Activated CD8-positive, alpha-beta memory T cell treated with anti-CD3 and anti-CD28 coated beads for 24 hours (primary cell): ENCODE data around the gene FKBP3.
A peak's percentile ranks its signal among the peaks of the same experiment; 100 is the strongest.
"Not testable (repeated sequence)": the region's sequence is repeated elsewhere in the genome, so short reads cannot be mapped to it uniquely, and the experiment has no call there.

ENCODE experiments used
- DNase-seq: peaks from one replicate; pipeline ENCODE4 v3.0.0-alpha.2; 2020

The FKBP3 gene

DNA sequence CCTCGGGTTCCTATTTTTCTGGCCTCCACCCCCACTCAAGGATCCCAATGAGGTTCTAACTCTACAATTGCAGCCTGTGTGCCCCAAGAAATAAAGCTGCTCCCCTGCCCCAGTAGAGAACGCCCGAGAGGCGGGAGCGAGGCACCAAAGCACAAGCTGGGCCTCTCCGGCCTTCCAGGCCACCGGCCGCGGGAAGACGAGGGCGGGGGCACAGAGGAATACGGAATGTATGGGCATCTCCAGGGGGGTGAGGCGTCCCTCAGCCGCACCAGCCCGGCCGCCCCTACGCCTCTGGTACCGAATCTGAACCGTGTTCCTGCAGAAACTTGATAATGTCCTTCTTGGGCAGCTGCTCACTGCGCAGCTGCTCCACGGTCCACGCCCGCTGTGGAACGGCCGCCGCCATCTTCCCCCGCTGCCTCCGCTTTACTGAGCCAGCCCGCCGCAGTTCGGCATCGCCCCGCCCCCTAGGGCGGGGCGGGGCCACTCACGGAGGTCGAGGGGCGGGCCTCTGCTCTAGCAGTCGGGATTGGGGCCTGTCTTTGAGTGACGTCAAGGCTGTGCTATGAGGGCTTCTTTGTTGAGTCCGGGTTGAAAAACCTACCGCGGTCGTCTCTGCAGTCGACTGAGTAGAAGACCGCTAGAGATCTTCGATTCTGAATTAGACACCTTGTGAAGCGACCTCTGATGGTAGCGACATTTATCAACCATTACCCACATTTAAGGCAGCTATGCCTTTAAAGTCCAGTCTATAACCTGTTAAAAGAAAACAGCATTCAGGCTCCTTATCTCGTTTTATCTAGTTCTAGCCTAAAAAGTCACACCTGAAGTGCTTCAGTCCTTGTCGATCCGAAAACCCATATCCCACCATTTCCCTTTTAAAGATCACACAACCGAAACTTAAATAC, at the start of gene FKBP3:
TSS of gene FKBP3 (minus strand) at position 431 of the 908 bp plus-strand sequence. CDS start at position 406, 25 bp downstream.
- DNase-seq = peak; percentile 96

DNA sequence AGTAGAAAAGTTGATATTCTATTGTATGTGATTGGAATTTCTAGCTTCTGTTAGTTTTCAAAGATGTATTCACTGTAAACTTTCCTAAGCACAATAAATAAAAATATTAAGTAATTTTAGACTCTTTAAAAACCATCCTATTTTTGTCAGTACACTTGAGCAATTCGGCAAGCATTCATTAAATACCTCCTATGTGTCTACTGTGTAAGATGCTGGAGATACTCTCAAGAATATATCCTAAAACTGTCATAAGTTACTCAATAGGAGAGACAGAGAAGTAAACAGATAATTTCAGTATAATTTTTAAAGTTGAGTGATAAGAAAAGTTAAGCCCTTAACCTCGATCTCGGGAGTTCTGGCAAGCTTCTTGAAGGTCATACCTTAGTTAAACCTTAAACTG, 47.5 kb upstream of the FKBP3 start:
- no peak for DNase-seq

DNA sequence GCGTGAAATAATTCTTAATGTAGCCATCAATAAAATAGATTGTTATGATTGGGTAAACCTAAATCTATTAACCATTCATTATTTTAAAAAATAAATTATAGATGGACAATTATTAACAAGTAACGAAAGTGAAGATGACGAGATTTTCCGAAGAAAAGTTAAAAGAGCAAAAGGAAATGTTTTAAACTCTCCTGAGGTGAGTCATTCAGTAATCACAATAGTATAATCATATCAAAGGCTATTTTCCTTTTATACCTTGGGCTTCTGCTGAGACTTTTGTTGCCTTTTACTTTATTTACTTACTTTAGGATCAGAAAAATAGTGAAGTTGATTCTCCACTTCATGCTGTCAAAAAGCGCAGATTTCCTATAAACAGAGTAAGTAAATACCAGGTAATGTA, 47.0 kb upstream of the FKBP3 start:
- no peak for DNase-seq

DNA sequence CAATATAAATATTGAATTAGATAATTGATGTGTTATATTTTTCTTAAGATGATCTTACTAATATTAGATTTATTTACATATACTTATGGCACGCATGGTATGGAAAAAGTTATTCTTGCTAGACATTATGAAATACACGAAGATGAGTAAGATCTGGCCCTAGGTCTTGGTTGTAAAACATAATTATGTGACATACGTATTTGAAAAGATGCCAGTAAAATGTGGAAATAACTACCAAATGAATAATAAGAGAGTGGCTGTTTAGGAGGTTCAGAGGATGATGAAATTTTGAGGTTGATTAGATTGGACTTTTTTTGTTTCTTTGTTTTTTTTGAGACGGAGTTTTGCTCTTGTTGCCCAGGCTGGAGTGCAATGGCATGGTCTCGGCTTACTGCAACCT, 42.8 kb upstream of the FKBP3 start:
- no peak for DNase-seq

DNA sequence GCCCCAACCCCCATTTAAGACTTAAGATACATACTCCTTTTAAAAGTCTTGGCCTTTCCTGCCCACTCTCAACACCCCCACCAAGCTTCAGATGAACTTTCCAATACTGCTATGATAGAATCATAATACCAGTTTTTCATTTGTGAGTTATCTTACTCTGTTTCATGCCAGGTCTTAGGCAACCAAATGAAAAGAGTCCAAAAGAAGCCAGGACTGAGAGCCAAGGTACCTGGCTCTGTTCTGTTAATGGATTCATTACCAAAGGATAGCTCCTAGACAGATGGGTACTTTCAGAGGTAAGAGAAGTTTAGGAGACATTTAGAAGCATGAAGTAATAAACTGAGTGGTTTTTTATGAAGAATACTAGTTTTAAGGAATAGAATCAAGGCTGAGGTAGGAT, 35.6 kb upstream of the FKBP3 start:
- no peak for DNase-seq

DNA sequence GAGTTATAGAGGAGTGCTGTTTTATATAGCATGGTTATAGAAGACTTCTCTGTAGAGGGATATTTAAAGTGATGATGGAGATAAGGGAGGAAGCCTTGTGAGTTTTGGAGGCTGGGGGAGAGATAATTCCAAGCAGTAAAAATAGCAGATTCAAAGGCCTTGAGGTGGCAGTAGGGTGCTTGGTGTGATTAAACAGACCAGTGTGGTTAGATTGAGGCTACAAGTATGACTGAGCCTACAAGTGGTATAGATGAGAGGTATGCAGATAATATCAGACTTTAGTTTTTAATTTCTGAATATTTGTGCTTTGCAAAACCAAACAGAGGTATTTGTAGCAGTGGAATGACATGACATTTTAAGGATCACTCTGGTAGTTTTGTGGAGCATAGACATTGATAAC, 21.8 kb upstream of the FKBP3 start:
- DNase-seq = no peak

DNA sequence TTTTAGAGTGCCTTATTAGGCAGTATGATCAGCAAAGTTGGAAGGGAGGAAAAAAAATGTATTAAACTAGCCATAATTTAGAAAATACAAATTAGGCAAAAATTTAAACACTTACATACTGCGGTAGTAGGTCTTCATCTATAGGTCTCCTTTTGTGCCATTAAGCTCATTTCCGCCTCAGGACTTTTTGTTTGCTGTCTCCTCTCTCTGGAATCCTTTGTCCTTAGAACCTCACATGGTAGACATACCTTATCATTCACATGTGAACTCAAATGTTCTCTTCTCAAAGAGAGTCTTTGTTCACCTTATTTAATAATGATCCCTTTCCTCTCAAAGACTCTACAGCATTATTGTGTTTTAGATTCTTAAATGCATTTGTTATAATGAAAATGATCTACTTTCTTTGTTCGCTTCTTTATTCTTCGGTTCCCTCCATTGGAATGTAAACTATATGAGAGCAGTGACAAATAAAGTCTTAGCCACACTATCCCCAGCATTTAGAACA, 16.2 kb upstream of the FKBP3 start:
- no peak for DNase-seq

DNA sequence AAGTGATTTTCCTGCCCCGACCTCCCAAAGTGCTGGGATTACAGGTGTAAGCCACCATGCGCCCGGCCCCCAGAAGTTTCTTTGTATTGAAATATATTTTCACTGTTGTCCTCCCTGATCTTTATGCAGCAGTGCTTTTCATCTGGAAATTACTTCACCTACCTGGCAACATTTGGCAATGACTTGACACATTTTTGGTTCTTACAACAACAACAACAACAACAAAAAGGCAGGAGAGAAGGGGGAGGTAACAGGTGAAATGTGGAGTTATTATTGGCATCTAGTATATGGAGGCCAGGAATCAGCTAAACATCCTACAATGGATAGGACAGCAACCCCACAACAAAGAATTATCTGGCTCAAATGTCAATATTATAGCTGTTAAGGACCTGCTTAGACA, 15.3 kb upstream of the FKBP3 start:
- no peak for DNase-seq

DNA sequence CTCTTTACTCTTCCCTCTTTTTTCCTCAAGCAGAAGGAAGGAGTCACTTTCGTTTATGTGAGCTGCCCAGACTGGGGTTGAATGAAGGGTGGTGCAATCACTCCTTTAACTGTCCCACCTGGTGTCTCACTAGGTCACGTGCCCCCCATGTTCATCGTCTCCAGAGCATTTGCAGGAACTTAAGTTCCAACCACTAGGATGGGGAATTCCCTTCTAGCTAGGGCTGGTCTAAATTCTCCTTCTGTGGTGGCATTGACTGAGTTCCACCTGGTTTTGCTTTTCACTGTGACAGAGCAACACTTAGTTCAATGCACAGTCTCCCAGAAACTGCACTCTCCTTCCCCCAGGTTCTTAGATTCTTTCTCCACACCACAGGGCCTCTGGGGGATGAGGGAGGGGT, 10.9 kb upstream of the FKBP3 start:
- DNase-seq = no peak

DNA sequence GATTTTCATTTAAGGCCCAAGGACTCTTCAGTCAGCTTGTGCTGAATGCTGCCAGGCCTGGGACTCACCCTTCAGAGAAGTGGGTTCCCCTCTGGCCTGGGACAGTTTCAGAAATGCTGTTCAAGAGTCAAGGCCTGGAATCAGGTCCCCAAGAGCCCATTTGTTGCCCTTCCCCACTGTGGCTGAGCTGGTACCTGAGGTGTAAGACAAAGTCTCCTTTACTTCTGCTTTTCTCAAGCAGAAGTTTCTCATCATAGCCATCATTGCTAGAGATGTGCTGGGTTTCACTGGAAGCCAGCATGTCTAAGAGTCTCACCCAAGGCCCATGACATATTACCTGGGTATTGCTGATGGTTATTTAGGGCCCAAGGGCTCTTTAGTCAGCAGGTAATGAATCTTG, 10.4 kb upstream of the FKBP3 start:
- no peak for DNase-seq

DNA sequence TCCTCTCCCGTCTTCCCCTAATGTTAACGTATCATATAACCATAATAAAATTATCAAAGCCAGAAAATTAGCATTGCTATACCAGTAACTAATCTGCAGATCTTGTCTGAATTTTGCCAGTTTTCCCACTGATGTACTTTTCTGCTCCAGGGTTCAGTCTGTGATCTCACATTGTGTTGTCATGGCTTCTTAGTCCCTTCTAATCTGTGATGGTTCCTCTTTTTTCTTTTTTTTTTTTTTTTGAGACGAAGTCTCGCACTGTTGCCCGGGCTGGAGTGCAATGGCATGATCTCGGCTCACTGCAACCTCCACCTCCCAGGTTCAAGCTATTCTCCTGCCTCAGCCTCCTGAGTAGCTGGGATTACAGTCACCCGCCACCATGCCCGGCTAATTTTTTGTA, 7.8 kb upstream of the FKBP3 start:
- DNase-seq = not testable (repeated sequence)

DNA sequence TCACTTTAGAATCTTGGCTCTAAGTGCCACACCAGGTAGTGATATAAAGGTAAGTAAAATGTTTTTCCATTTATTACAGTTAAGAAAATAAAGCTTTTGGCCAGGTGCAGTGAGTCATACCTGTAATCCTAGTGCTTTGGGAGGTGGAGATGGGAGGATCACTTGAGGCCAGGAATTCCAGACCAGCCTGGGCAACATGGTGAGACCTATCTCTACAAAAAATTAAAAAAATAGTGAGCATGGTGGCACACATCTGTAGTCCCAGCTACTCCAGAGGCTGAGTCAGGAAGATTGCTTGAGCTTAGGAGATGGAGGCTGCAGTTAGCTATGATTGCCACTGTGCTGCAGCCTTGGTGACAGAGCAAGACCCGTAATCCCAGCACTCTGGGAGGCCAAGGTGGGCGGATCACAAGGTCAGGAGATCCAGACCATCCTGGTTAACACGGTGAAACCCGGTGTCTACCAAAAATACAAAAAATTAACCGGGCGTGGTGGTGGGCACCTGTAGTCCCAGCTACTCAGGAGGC, 6.4 kb upstream of the FKBP3 start:
- DNase-seq = no peak

DNA sequence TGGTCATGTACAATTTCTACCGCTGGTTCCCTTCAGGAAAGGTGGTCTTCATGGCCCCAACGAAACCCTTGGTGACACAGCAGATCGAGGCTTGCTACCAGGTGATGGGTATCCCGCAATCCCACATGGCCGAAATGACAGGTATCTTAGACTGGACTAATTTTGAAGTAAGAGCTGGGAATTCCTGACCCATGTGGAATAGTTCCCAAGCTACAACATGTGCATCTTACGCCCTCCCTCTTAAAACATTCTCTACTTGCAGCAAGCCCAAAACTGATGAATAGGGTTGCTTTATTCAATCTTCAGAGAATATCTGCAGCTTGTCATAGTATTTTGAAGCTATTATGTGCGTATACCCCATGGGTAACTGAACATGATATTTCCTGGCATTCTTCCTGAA, 2.1 kb upstream of the FKBP3 start:
- no peak for DNase-seq

DNA sequence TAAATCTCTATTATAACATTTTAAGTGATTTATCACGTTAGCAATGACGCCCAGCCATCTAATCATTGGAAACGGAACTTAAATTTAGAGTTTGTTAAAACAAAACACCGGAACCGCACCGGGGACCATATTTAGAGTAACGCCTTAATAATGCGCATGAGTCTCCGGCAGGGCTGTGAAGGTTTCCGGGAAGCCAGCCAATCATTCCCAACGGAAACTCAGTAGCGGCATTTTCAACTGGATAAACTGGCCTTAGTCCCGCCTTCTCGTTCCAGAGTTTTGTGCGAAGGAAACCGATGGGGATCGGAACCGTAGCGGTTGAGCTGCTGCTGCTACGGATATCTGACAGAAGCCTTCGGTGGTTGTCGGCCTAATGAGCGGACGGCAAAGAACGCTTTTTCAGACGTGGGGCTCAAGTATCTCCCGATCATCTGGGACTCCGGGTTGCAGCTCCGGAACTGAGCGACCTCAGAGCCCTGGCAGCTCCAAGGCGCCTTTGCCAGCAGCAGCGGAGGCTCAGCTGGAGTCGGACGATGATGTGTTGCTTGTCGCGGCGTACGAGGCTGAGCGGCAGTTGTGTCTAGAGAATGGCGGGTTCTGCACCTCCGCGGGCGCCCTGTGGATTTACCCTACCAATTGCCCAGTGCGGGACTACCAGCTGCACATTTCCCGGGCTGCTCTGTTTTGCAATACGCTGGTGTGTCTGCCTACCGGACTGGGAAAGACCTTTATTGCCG, 1.5 kb upstream of the FKBP3 start, which contains the start of gene FANCM:
TSS of gene FANCM (plus strand) at position 272 of the 737 bp plus-strand sequence. CDS start at position 374, 102 bp downstream.
- peak; percentile 88 for DNase-seq

DNA sequence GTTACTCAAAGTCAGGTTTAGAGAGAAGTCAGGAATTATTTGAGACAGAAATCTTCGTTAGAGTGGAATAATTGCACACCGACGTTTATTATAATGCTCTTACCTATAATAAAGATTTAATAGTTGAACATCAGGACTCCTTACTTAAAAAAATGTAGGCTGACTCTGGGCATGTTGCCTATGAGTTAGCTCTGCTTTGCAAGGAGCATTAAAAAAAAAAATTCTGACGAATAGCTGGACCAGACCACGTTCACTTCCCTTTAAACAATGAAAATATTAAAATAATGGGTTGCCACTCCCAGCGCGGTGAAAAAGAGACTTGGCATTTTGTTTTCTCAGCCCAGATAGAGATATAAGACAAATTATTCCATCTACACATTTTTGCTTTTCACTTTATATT, 875 bp upstream of the FKBP3 start:
- no peak for DNase-seq

DNA sequence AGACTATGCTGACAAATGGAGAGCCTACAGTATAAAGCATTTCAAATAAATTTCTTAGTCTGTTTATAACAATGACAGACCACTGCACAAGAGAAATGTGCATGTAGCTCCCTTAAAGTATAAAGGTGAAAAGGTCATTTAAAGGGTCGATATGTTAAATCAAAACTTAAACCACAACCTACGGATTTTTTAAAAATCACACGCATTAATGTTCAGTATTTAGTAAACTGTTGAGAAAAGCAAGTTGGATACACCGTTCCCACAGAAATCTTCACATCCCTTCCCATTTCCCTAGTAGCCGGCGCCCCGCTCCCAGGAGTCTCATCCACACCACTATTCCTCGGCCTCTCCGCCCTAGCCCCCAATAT, 614 bp downstream of the FKBP3 start:
- DNase-seq = no peak

DNA sequence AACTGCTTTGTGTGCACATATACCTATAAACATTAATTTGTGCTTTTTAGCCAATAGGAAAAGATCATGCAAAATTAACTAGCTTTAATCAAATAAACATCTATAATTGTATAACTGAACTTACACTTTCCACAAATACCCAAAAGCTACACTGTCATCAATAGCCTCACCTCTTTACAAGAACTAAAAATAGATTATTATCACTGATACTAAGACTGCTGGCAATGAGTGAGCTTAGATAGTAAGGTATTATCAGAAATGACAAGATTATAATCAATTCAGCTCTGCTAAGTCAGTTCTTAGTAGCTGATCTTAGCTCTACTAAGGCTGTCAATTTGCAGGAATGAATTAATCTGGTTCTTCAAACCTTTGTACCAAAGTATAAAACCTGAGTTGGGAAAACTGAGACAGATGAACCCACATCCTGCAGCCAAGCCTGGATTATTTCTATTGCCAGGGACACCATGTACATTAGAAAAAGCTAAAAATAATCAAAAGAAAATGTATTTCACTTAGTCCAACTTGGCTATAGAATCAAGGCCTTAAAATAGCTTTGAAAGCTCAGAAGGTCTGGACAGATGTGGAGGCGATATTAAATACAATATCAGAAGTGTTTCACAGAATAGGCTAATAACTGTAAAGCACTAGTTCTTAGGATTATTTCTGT, 5.2 kb downstream of the FKBP3 start:
- no peak for DNase-seq

DNA sequence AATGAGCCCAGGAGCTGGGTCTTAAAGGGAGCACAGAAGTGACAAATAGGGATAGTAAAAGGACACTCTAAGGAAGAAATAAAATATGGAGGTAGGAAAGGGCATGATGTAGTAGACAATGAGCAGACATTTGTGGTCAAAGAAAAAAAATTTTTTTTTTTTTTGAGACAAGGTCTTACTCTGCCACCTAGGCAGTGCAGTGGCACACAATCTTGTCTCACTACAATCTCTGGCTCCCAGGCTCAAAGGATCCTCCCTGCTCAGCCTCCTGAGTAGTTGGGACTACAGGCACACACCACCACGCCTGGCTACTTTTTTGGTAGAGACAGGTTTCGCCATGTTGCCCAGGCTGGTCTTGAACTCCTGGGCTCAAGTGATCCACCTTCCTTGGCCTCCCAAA, 8.5 kb downstream of the FKBP3 start:
- DNase-seq = no peak

DNA sequence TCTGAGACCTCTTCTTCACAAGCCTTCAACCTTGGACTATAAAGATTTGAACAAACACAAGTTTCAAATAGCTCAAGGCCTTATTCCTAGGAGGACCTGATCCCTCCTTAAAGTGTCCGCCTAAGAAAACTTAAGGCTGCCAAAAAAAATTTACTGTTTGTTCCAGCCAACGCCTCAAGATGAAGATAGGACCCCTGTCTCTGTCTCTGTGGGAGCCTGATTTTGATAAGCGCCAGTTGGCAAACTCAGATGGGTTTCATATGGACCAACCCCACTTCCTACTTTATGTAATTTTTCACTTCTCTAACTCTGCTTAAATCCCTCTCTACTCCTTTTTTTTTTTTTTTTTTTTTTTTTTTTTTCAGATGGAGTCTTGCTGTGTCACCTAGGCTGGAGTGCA, 11.0 kb downstream of the FKBP3 start:
- DNase-seq = no peak

DNA sequence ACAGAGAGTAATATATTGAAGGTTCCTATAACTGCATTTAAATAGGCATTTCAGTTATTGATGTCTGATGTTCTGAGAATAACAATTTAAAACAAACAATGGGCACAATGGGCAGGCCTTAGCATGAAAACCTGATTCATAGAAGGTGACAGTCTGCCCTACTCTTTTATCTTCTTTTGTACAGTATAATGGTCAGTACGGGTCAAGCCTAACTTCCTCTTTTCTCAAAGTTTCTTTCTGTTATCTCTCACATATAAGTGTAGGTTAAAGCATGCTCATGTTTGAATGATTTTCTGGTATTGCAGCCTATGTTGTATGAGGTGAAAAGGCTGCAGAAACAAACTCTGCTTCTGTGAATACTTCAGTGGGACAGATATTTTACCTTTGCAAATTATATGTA, 14.2 kb downstream of the FKBP3 start:
- DNase-seq = no peak

DNA sequence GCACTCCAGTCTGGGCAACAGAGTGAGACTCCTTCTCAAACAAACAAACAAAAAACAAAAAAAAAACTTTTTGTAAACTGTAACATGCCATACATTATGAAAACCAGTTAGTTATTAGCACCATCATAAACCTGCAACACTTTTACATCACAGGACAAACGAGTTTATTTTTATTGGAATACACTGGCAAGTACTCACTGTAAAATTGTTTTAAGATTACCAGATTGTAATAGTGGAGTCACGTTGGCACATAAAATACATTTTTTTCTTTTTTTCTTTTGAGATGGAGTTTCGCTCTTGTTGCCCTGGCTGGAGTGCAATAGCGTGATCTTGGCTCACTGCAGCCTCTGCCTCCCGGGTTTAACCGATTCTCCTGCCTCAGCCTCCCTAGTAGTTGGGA, 15.7 kb downstream of the FKBP3 start:
- no peak for DNase-seq

DNA sequence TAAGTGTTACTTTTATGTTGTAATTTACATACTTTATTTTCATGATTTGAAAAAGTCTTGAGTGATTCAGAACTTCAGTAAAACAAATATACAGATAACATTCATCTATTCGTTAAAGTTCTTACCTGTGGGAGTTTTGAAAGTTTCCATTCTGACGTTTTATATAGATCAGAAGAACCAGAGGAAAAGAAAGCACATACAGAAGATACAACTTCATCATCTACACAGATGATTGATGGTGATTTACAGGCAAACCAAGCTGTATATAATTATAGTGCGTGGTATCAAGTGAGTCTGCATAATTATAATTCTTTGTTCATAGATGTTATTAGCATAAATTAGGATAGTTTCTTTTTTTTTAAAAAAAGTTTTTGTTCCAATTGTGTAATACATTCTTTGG, 20.0 kb downstream of the FKBP3 start:
- DNase-seq = no peak
